PC-9 (cell line): Measurements from ENCODE around the gene GPR157.

Experiments
- EZH2 ChIP-seq: fragments of 200-600 bp; sonication (generic); IDR thresholded peaks from 2 replicates; pipeline ENCODE4 v1.8.0; 2017; ENCODE audit warnings: antibody characterized with exemption, low read depth
- TF ChIP-seq, protein P1 (sequence below): fragments of 200-600 bp; sonication (generic); conservative IDR thresholded peaks from 2 replicates; pipeline ENCODE4 v1.6.1; 2017; ENCODE audit warnings: mixed run types, antibody characterized with exemption, mild to moderate bottlenecking, moderate library complexity

- TF ChIP-seq, protein P1, sequence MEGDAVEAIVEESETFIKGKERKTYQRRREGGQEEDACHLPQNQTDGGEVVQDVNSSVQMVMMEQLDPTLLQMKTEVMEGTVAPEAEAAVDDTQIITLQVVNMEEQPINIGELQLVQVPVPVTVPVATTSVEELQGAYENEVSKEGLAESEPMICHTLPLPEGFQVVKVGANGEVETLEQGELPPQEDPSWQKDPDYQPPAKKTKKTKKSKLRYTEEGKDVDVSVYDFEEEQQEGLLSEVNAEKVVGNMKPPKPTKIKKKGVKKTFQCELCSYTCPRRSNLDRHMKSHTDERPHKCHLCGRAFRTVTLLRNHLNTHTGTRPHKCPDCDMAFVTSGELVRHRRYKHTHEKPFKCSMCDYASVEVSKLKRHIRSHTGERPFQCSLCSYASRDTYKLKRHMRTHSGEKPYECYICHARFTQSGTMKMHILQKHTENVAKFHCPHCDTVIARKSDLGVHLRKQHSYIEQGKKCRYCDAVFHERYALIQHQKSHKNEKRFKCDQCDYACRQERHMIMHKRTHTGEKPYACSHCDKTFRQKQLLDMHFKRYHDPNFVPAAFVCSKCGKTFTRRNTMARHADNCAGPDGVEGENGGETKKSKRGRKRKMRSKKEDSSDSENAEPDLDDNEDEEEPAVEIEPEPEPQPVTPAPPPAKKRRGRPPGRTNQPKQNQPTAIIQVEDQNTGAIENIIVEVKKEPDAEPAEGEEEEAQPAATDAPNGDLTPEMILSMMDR, result no peak
- no peak for TF ChIP-seq EZH2
These were observed 59.4 kb downstream of the GPR157 start, which contains the start of gene SLC2A5 for GRCh38 chr1:9069326-9070100.
